ENCODE results near the gene ESPNL.

The ESPNL gene

GRCh38 chr2:238130696-238131628 is 30.8 kb downstream of the ESPNL start:
- no peak overlapping the region for H3K4me2 ChIP-seq (ENCODE audit: low read length)
- no peak overlapping the region for H4K8ac ChIP-seq (ENCODE audit: low read depth, low read length)
- H3K36me3 ChIP-seq (ENCODE audit: control insufficient read depth, insufficient read depth, low read length) = no peaks in the 10 kb centered on the region
- no peaks in the 10 kb centered on the region for H3K79me2 ChIP-seq (ENCODE audit: control insufficient read depth, insufficient read depth, low read length)
- H3K27ac ChIP-seq (ENCODE audit: low read depth, low read length) = no peak overlapping the region
- H3K4me1 ChIP-seq (ENCODE audit: control insufficient read depth, low read depth, low read length) = peaks cover 4% of the 10 kb centered on the region
- no peaks in the 10 kb centered on the region for H3K27me3 ChIP-seq (ENCODE audit: insufficient read depth, low read length, poor library complexity)
- DNase-seq = no peak
- H2BK120ac ChIP-seq (ENCODE audit: low read depth, low read length) = no peak overlapping the region
- no peak overlapping the region for H4K5ac ChIP-seq (ENCODE audit: low read length)
- no peak overlapping the region for H2BK5ac ChIP-seq (ENCODE audit: low read length)
- H3K9ac ChIP-seq (ENCODE audit: low read length) = no peak overlapping the region
- no CpG with 5 or more reads among the region's 68 CpGs for WGBS (ENCODE audit: extremely low coverage, insufficient coverage, low lambda C conversion rate)
- no peak overlapping the region for H3K23ac ChIP-seq (ENCODE audit: low read length)
- no peak overlapping the region for H3K56ac ChIP-seq (ENCODE audit: low read length)
- H3K79me1 ChIP-seq (ENCODE audit: low read length) = no peaks in the 10 kb centered on the region
- no peak overlapping the region for H2AK5ac ChIP-seq (ENCODE audit: low read length)
- no peak overlapping the region for H3K18ac ChIP-seq (ENCODE audit: low read length)
- H2BK15ac ChIP-seq (replicated peaks; ENCODE audit: low read depth) = no peak overlapping the region
- no peak overlapping the region for H3K4me3 ChIP-seq (ENCODE audit: low read length)
- no peak overlapping the region for H3K4ac ChIP-seq (ENCODE audit: low read depth, low read length)

DNA sequence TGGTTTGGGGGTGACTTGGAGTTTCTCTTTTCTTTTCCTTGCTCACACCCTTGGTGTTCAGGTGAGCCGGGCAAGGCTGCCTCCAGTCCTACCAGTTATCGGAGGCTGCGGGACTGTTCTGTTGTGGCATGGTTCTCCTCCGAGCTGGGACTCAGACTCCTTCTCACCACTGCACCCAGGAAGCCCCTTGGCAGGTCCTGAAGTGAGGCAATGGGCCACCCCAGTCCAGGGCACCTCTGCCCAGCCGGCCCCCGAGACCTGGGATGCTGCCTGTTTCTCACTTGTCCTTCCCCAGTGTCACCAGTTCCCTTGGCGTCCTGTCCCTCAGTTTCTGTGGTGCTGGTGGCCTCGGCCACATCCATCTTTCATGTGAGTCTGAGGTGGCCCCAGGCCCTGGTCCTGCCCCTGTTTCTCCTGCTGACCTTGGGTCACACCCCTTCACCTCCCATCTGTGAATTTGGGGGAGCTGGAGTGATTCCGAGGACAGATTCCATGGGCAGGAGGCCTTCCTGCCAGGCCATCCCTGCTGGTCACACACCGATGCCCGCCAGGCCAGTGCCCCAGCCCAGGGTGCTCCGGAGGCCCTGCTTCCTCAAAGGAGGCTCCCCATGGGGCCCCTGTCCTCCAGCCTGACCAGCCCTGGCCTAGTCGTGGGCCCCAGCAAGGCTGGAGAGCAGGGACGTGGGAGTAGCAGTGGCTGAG is 31.8 kb downstream of the ESPNL start:
- Histone ChIP-seq H2AK5ac (ENCODE audit: low read length) (no peak overlapping the region), H3K23ac (ENCODE audit: low read length) (no peak overlapping the region), H3K27me3 (ENCODE audit: insufficient read depth, low read length, poor library complexity) (no peaks in the 10 kb centered on the region), H3K36me3 (ENCODE audit: control insufficient read depth, insufficient read depth, low read length) (no peaks in the 10 kb centered on the region), H3K4ac (ENCODE audit: low read depth, low read length) (no peak overlapping the region), H3K9ac (ENCODE audit: low read length) (no peak overlapping the region), H2BK120ac (ENCODE audit: low read depth, low read length) (no peak overlapping the region), H3K4me2 (ENCODE audit: low read length) (no peak overlapping the region), H3K18ac (ENCODE audit: low read length) (no peak overlapping the region), H3K79me2 (ENCODE audit: control insufficient read depth, insufficient read depth, low read length) (no peaks in the 10 kb centered on the region), H3K4me1 (ENCODE audit: control insufficient read depth, low read depth, low read length) (peaks cover 3% of the 10 kb centered on the region), H3K79me1 (ENCODE audit: low read length) (no peaks in the 10 kb centered on the region), H3K56ac (ENCODE audit: low read length) (no peak overlapping the region), H2BK15ac (replicated peaks; ENCODE audit: low read depth) (no peak overlapping the region), H2BK5ac (ENCODE audit: low read length) (no peak overlapping the region), H4K5ac (ENCODE audit: low read length) (no peak overlapping the region), H4K8ac (ENCODE audit: low read depth, low read length) (no peak overlapping the region), H3K4me3 (ENCODE audit: low read length) (no peak overlapping the region), H3K27ac (ENCODE audit: low read depth, low read length) (no peak overlapping the region)
- no CpG with 5 or more reads among the region's 14 CpGs for WGBS (ENCODE audit: extremely low coverage, insufficient coverage, low lambda C conversion rate)
- no peak for DNase-seq

DNA sequence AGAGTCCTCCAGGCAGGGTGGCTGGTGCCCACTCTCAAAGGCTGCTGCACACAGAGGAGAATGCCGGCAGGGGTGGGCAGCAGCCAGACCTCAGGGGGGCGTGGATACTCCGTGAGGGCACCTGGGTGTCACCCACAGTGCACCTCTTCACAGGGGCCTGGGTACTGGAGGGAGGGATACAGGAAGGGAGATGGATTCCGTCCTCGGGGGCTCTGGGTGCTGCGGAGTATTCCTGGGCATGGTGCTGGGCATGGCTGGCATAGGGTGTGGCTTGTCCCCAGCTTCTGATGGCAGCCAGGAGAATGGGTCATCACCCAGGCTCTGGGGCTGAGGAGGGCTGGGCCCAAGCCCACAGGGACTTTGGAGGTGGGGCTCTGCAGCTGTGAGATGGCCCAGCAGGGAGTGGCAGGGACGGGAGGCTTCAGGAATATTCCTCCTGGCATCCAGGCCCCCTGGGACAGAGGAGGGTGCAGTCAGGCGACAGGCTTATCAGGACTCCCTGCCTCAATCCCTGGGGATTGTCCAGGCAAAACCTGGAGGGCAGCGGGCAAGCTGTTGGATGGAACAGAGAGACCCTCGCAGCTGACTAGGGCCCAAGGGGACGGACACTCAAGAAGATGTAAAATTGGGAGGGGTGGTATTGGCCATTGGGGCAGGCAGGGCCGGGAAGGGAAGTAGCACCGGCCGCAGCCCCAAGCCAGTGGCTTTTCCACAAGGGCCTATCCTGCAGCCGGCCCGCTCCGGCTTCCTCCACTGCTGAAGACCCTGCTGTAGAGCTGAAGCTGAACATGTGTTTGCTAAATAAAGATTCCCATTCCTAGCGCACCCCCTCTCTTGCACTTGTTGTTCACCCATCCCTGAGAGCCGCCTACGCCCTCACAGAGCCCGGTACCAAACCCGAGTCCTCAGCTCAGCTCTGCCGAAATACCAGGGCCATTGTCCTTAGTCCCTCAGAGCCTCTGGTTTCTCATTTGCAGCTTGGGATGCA is 32.6 kb downstream of the ESPNL start:
- H3K4me3 ChIP-seq (ENCODE audit: low read length) = no peak overlapping the region
- no peak overlapping the region for H2BK120ac ChIP-seq (ENCODE audit: low read depth, low read length)
- peaks cover 1% of the 10 kb centered on the region for H3K4me1 ChIP-seq (ENCODE audit: control insufficient read depth, low read depth, low read length)
- no peak overlapping the region for H3K27ac ChIP-seq (ENCODE audit: low read depth, low read length)
- no peak overlapping the region for H3K4ac ChIP-seq (ENCODE audit: low read depth, low read length)
- no peak overlapping the region for H3K4me2 ChIP-seq (ENCODE audit: low read length)
- no peak overlapping the region for H2AK5ac ChIP-seq (ENCODE audit: low read length)
- H3K36me3 ChIP-seq (ENCODE audit: control insufficient read depth, insufficient read depth, low read length) = no peaks in the 10 kb centered on the region
- H3K79me1 ChIP-seq (ENCODE audit: low read length) = no peaks in the 10 kb centered on the region
- no peaks in the 10 kb centered on the region for H3K79me2 ChIP-seq (ENCODE audit: control insufficient read depth, insufficient read depth, low read length)
- H4K8ac ChIP-seq (ENCODE audit: low read depth, low read length) = no peak overlapping the region
- no peak overlapping the region for H3K56ac ChIP-seq (ENCODE audit: low read length)
- no peak overlapping the region for H2BK5ac ChIP-seq (ENCODE audit: low read length)
- H4K5ac ChIP-seq (ENCODE audit: low read length) = no peak overlapping the region
- no peak overlapping the region for H2BK15ac ChIP-seq (replicated peaks; ENCODE audit: low read depth)
- no peak overlapping the region for H3K9ac ChIP-seq (ENCODE audit: low read length)
- no peak overlapping the region for H3K18ac ChIP-seq (ENCODE audit: low read length)
- DNase-seq = no peak
- H3K27me3 ChIP-seq (ENCODE audit: insufficient read depth, low read length, poor library complexity) = no peaks in the 10 kb centered on the region
- no peak overlapping the region for H3K23ac ChIP-seq (ENCODE audit: low read length)
- WGBS (ENCODE audit: extremely low coverage, insufficient coverage, low lambda C conversion rate) = no CpG with 5 or more reads among the region's 23 CpGs

- Histone ChIP-seq H3K56ac (ENCODE audit: low read length) (no peak overlapping the region), H3K36me3 (ENCODE audit: control insufficient read depth, insufficient read depth, low read length) (no peaks in the 10 kb centered on the region), H3K27ac (ENCODE audit: low read depth, low read length) (no peak overlapping the region), H3K27me3 (ENCODE audit: insufficient read depth, low read length, poor library complexity) (no peaks in the 10 kb centered on the region), H2AK5ac (ENCODE audit: low read length) (no peak overlapping the region), H3K4ac (ENCODE audit: low read depth, low read length) (no peak overlapping the region), H3K79me1 (ENCODE audit: low read length) (no peaks in the 10 kb centered on the region), H3K4me1 (ENCODE audit: control insufficient read depth, low read depth, low read length) (no peaks in the 10 kb centered on the region), H4K5ac (ENCODE audit: low read length) (no peak overlapping the region), H3K18ac (ENCODE audit: low read length) (no peak overlapping the region), H4K8ac (ENCODE audit: low read depth, low read length) (no peak overlapping the region), H3K4me3 (ENCODE audit: low read length) (no peak overlapping the region), H3K4me2 (ENCODE audit: low read length) (no peak overlapping the region), H3K9ac (ENCODE audit: low read length) (no peak overlapping the region), H2BK5ac (ENCODE audit: low read length) (no peak overlapping the region), H2BK120ac (ENCODE audit: low read depth, low read length) (no peak overlapping the region), H2BK15ac (replicated peaks; ENCODE audit: low read depth) (no peak overlapping the region), H3K23ac (ENCODE audit: low read length) (no peak overlapping the region), H3K79me2 (ENCODE audit: control insufficient read depth, insufficient read depth, low read length) (no peaks in the 10 kb centered on the region)
- DNase-seq = no peak
- no CpG with 5 or more reads among the region's 14 CpGs for WGBS (ENCODE audit: extremely low coverage, insufficient coverage, low lambda C conversion rate)
Measured at GRCh38 chr2:238133499-238134392, 33.6 kb downstream of the ESPNL start.

GRCh38 chr2:238134393-238134785 is 34.2 kb downstream of the ESPNL start:
- H3K56ac ChIP-seq (ENCODE audit: low read length) = no peak overlapping the region
- H3K23ac ChIP-seq (ENCODE audit: low read length) = no peak overlapping the region
- no peak overlapping the region for H3K9ac ChIP-seq (ENCODE audit: low read length)
- no peak overlapping the region for H3K27ac ChIP-seq (ENCODE audit: low read depth, low read length)
- H2BK15ac ChIP-seq (replicated peaks; ENCODE audit: low read depth) = no peak overlapping the region
- WGBS (ENCODE audit: extremely low coverage, insufficient coverage, low lambda C conversion rate) = no CpG with 5 or more reads among the region's 11 CpGs
- H3K4ac ChIP-seq (ENCODE audit: low read depth, low read length) = no peak overlapping the region
- H3K79me2 ChIP-seq (ENCODE audit: control insufficient read depth, insufficient read depth, low read length) = no peaks in the 10 kb centered on the region
- no peaks in the 10 kb centered on the region for H3K4me1 ChIP-seq (ENCODE audit: control insufficient read depth, low read depth, low read length)
- H4K8ac ChIP-seq (ENCODE audit: low read depth, low read length) = no peak overlapping the region
- H4K5ac ChIP-seq (ENCODE audit: low read length) = no peak overlapping the region
- no peak for DNase-seq
- no peak overlapping the region for H2AK5ac ChIP-seq (ENCODE audit: low read length)
- H3K18ac ChIP-seq (ENCODE audit: low read length) = no peak overlapping the region
- H3K4me3 ChIP-seq (ENCODE audit: low read length) = no peak overlapping the region
- H2BK5ac ChIP-seq (ENCODE audit: low read length) = no peak overlapping the region
- no peaks in the 10 kb centered on the region for H3K36me3 ChIP-seq (ENCODE audit: control insufficient read depth, insufficient read depth, low read length)
- no peaks in the 10 kb centered on the region for H3K27me3 ChIP-seq (ENCODE audit: insufficient read depth, low read length, poor library complexity)
- no peaks in the 10 kb centered on the region for H3K79me1 ChIP-seq (ENCODE audit: low read length)
- H2BK120ac ChIP-seq (ENCODE audit: low read depth, low read length) = no peak overlapping the region
- no peak overlapping the region for H3K4me2 ChIP-seq (ENCODE audit: low read length)

All from mesendoderm (in vitro differentiated cells).